K562 (cell line): ENCODE results near the gene AKAP7. TPM values are rescaled to one million over a fixed set of nuclear protein-coding genes. Genes with fewer than 3 reads are reported as not detected.

Experiments used
- ATAC-seq: fragments of 200-7000 bp; cut with Tn5 transposase; 3 replicates; pipeline ENCODE4 v1.9.1; 2020; ENCODE audit warnings: moderate library complexity
- BruUV-seq: library from RNA; stranded (reverse); fragments of 400-500 nt; replicated peaks from 2 replicates; lab custom pipeline; 2021; lab: Mats Ljungman, UMichigan
- CTCF ChIA-PET: fragments of 300-600 bp; formaldehyde crosslinking; extraction: SDS; loops from one replicate; lab custom pipeline; 2021; ENCODE audit warnings: low intra/inter-chr PET ratio; lab: Yijun Ruan, JAX
- POLR2A ChIA-PET: fragments of 300-600, 350-650 bp; sonication (Branson Sonifier 250); formaldehyde crosslinking; extraction: SDS; loops from one replicate; lab custom pipeline; 2021; ENCODE audit warnings: antibody characterized with exemption, inconsistent platforms; lab: Yijun Ruan, JAX
- DNase-seq, 4 experiments: peaks; one replicate each; pipeline versions ENCODE4 v3.0.0 to v3.0.0-alpha.2; 2011 to 2018; ENCODE audit warnings: low spot score in 3 of 4, mixed read lengths in 3 of 4; ENCODE audit errors: extremely low read depth in 1 of 4
- FAIRE-seq: peaks from 2 replicates; lab custom pipeline; 2011; peaks lifted over from hg19 to GRCh38; lab: Jason Lieb, UNC
- H2AFZ ChIP-seq: 2 replicates; pipeline ENCODE4 v1.6.0; 2011; ENCODE audit warnings: low read depth, low read length, control low read depth, inconsistent platforms
- H3K27ac ChIP-seq: fragments of 200-600 bp; 3 replicates; pipeline ENCODE4 v1.8.0; 2011; ENCODE audit warnings: low read depth, mild to moderate bottlenecking, control low read depth, inconsistent platforms, low read length, moderate library complexity, mixed read lengths; ENCODE audit errors: extremely low read depth
- H3K27me3 ChIP-seq, 2 experiments: fragments of 300-600 bp in 1 of 2; 2 replicates in 1 of 2; 3 replicates in 1 of 2; pipeline versions ENCODE4 v1.6.0 to v1.8.0; 2011; ENCODE audit warnings: inconsistent platforms in 2 of 2, low read length in 2 of 2, mild to moderate bottlenecking in 1 of 2, mixed read lengths in 1 of 2, moderate library complexity in 1 of 2; ENCODE audit not compliant: control insufficient read depth in 2 of 2, insufficient read depth in 2 of 2
- H3K36me3 ChIP-seq: fragments of 300-600 bp; 3 replicates; pipeline ENCODE4 v1.8.0; 2011; ENCODE audit warnings: mild to moderate bottlenecking, low read length, inconsistent platforms; ENCODE audit not compliant: control insufficient read depth, insufficient read depth
- H3K4me1 ChIP-seq, 2 experiments: fragments of 200-600 bp in 1 of 2; replicated peaks in 1 of 2; 2 replicates in 1 of 2; 3 replicates in 1 of 2; pipeline versions ENCODE4 v1.5.1 to v1.8.0; 2011; ENCODE audit warnings: inconsistent platforms in 2 of 2, low read length in 2 of 2, mild to moderate bottlenecking in 1 of 2, mixed read lengths in 1 of 2, moderate library complexity in 1 of 2; ENCODE audit not compliant: control insufficient read depth in 2 of 2, insufficient read depth in 2 of 2
- H3K4me2 ChIP-seq: 2 replicates; pipeline ENCODE4 v1.6.1; 2011; ENCODE audit warnings: low read length, control low read depth, inconsistent platforms, mixed read lengths; ENCODE audit not compliant: insufficient read depth
- H3K4me3 ChIP-seq: fragments of 200-600 bp; sonication (generic), shearing (Covaris generic); 2 replicates; pipeline ENCODE4 v1.5.1; 2016; ENCODE audit warnings: control low read depth, inconsistent platforms
- H3K79me2 ChIP-seq: fragments of 200-600 bp; 3 replicates; pipeline ENCODE4 v1.8.0; 2011; ENCODE audit warnings: low read length, inconsistent platforms; ENCODE audit not compliant: control insufficient read depth, insufficient read depth
- H3K9ac ChIP-seq, 2 experiments: 2 replicates each; pipeline versions ENCODE4 v1.6.0 to v1.6.1; 2011; ENCODE audit warnings: low read depth in 2 of 2, low read length in 2 of 2, control low read depth in 1 of 2, inconsistent platforms in 1 of 2, mild to moderate bottlenecking in 1 of 2, mixed read lengths in 1 of 2; ENCODE audit not compliant: insufficient read depth in 1 of 2
- H3K9me1 ChIP-seq: one replicate; pipeline ENCODE4 v1.6.0; 2011; ENCODE audit warnings: inconsistent platforms, mild to moderate bottlenecking, low read length, moderate library complexity; ENCODE audit not compliant: control insufficient read depth, insufficient read depth
- H3K9me3 ChIP-seq: replicated peaks from 2 replicates; pipeline ENCODE4 v1.5.1; 2011; ENCODE audit warnings: low read depth, low read length, inconsistent platforms; ENCODE audit not compliant: control insufficient read depth, insufficient read depth
- H4K20me1 ChIP-seq: replicated peaks from 2 replicates; pipeline ENCODE4 v1.6.1; 2011; ENCODE audit warnings: low read length, inconsistent platforms, mixed read lengths; ENCODE audit not compliant: control insufficient read depth, insufficient read depth
- CGGBP1 ChIP-seq: fragments of 250-450 bp; sonication (Bioruptor Pico); IDR thresholded peaks from 2 replicates; pipeline ENCODE4 v1.9.0; 2021; ENCODE audit warnings: mild to moderate bottlenecking
- GTF3C2 ChIP-seq: IDR thresholded peaks from 3 replicates; pipeline ENCODE4 v1.6.1; 2011; ENCODE audit warnings: borderline replicate concordance, mild to moderate bottlenecking, moderate library complexity; ENCODE audit not compliant: insufficient read length; ENCODE audit errors: extremely low read depth
- MITF ChIP-seq: IDR thresholded peaks from 2 replicates; pipeline ENCODE4 v1.6.1; 2014; ENCODE audit warnings: antibody characterized with exemption
- MTA1 ChIP-seq: fragments of 450-650 bp; IDR thresholded peaks from 2 replicates; pipeline ENCODE4 v1.6.1; 2017; ENCODE audit warnings: borderline replicate concordance
- NEUROD1 ChIP-seq: fragments of 150-350 bp; IDR thresholded peaks from 2 replicates; pipeline ENCODE4 v1.6.1; 2014; ENCODE audit warnings: borderline replicate concordance, low read length, low read depth; ENCODE audit not compliant: partially characterized antibody
- PHF8 ChIP-seq: fragments of 200-600 bp; sonication (generic); IDR thresholded peaks from 2 replicates; pipeline ENCODE4 v1.6.1; 2012; ENCODE audit warnings: mixed run types, mild to moderate bottlenecking, inconsistent platforms, low read length, moderate library complexity, borderline replicate concordance
- SIN3B ChIP-seq: fragments of 450-650 bp; IDR thresholded peaks from 2 replicates; pipeline ENCODE4 v1.6.1; 2017; ENCODE audit warnings: low read depth, mild to moderate bottlenecking, moderate library complexity
- SNRNP70 ChIP-seq: fragments of 200-400 bp; formaldehyde crosslinking; optimal IDR thresholded peaks from 2 replicates; pipeline ENCODE3; 2017; ENCODE audit warnings: low read depth, low read length
- STAG1 ChIP-seq: sonication (generic); formaldehyde crosslinking; IDR thresholded peaks from 2 replicates; pipeline ENCODE4 v1.5.0; 2020; ENCODE audit warnings: missing genetic modification reagents, borderline replicate concordance
- ZBTB1 ChIP-seq: sonication (generic); formaldehyde crosslinking; IDR thresholded peaks from 2 replicates; pipeline ENCODE4 v1.8.1; 2023; ENCODE audit warnings: missing genetic modification reagents, low read depth, mild to moderate bottlenecking, borderline replicate concordance
- ZNF12 ChIP-seq: sonication (generic); formaldehyde crosslinking; IDR thresholded peaks from 2 replicates; pipeline ENCODE4 v1.4.0; 2020; ENCODE audit warnings: mild to moderate bottlenecking, missing genetic modification reagents
- ZNF133 ChIP-seq: fragments of 250-450 bp; sonication (Bioruptor Pico); IDR thresholded peaks from 2 replicates; pipeline ENCODE4 v1.4.0; 2020; ENCODE audit warnings: mild to moderate bottlenecking
- WGBS: fragments of 100-300 bp; shearing (Covaris generic); methylation state at CpG from one replicate; pipeline ENCODE4 v1.1.6; 2016; ENCODE audit warnings: low coverage, mixed read lengths; ENCODE audit not compliant: insufficient coverage; ENCODE audit errors: missing lambda C conversion rate; 5-methylcytosine and 5-hydroxymethylcytosine counted together
- in situ Hi-C: fragments of 300-500 bp; cut with MboI; formaldehyde crosslinking; loops from 4 replicates; pipeline ENCODE4 v1.15.0; 2018; ENCODE audit warnings: inconsistent platforms, mixed read lengths
- intact Hi-C: fragments of 100-400 bp; cut with micrococcal nuclease; formaldehyde crosslinking; loops from 2 replicates; pipeline ENCODE4 v1.14.2; 2022
- polyA plus RNA-seq, 8 experiments: library from polyadenylated mRNA; depleted of rRNA in 4 of 8; stranded (reverse) in 5 of 8; unstranded in 3 of 8; fragments of >200 nt; fragmentation: Nextera tagmentation in 2 of 8; fragmentation: Illumina TruSeq in 1 of 8; extraction: Ambion mirVana in 2 of 8; extraction: Trizol in 1 of 8; gene quantifications; 2 replicates each; pipeline versions ENCODE4 v1.2.1 to v1.2.3, GENCODE V29; 2011 to 2014; ENCODE audit warnings: inconsistent platforms in 1 of 8, missing spikeins in 1 of 8
- total RNA-seq, 7 experiments: library from RNA; depleted of rRNA in 6 of 7; stranded (reverse); fragments of >200 nt in 6 of 7; fragmentation: Illumina TruSeq in 2 of 7; extraction: Trizol in 2 of 7; gene quantifications; 2 replicates each; pipeline versions ENCODE4 v1.2.1 to v1.2.3, GENCODE V29; 2011 to 2021; ENCODE audit warnings: low replicate concordance in 1 of 7

AKAP7 gene
- total and polyA plus RNA-seq, 9 of the 15 experiments (the other 6 are each of a cell fraction or from before 2014, with no cell fraction given): 0.82 to 2.6 (median 1.6) TPM

- FAIRE-seq: no peak
- H3K79me2 ChIP-seq: no peaks in the 10 kb centered on the region
- H3K36me3 ChIP-seq: no peaks in the 10 kb centered on the region
- POLR2A ChIA-PET: no interaction called here
- no peaks in the 10 kb centered on the region for H4K20me1 ChIP-seq
- CTCF ChIA-PET: no interaction called here
- no peaks in the 10 kb centered on the region; a peak in 1 of 5 replicates for H3K27me3 ChIP-seq
- no peaks in the 10 kb centered on the region for H3K9me1 ChIP-seq
- H3K4me3 ChIP-seq: no peak overlapping the region
- no peak for ATAC-seq
- in situ Hi-C loops: no loop called here
- no peak overlapping the region for H2AFZ ChIP-seq
- no peaks in the 10 kb centered on the region for H3K9me3 ChIP-seq
- intact Hi-C loops: no loop called here
- no peak overlapping the region for H3K27ac ChIP-seq
- H3K4me1 ChIP-seq: no peaks in the 10 kb centered on the region
- H3K9ac ChIP-seq: no peak overlapping the region
- TF ChIP-seq ZNF133 (CRISPR knock-in tag): no peak
- TF ChIP-seq, all 486 proteins: peak for 0
- no peak for DNase-seq
- no peak overlapping the region for H3K4me2 ChIP-seq
- 9% methylated on average over 4 of the region's 4 CpGs for WGBS
- no TSS peak for BruUV-seq
These were observed 81.0 kb downstream of the AKAP7 start for GRCh38 chr6:131216246-131216645.

- ATAC-seq (no peak), DNase-seq (no peak), FAIRE-seq (no peak)
- H4K20me1 ChIP-seq: no peaks in the 10 kb centered on the region
- BruUV-seq: no TSS peak
- WGBS: 0% methylated on average over 2 of the region's 2 CpGs
- no peaks in the 10 kb centered on the region for H3K4me1 ChIP-seq
- intact Hi-C loops: no loop called here
- in situ Hi-C loops: no loop called here
- ChIA-PET POLR2A (no interaction called here), CTCF (no interaction called here)
- H3K4me3 ChIP-seq: no peak overlapping the region
- H3K36me3 ChIP-seq: no peaks in the 10 kb centered on the region
- H3K27ac ChIP-seq: no peak overlapping the region
- H3K9ac ChIP-seq: no peak overlapping the region
- H3K27me3 ChIP-seq: no peaks in the 10 kb centered on the region
- no peaks in the 10 kb centered on the region for H3K9me3 ChIP-seq
- H2AFZ ChIP-seq: no peak overlapping the region
- H3K79me2 ChIP-seq: no peaks in the 10 kb centered on the region
- H3K4me2 ChIP-seq: no peak overlapping the region
- H3K9me1 ChIP-seq: no peaks in the 10 kb centered on the region
- TF ChIP-seq CGGBP1 (CRISPR knock-in tag): no peak
- TF ChIP-seq ZNF12: no peak
- TF ChIP-seq SNRNP70: no peak
- no peak for TF ChIP-seq STAG1 (CRISPR knock-in tag)
- TF ChIP-seq GTF3C2: no peak
- TF ChIP-seq ZBTB1 (CRISPR knock-in tag): no peak
- no peak for TF ChIP-seq PHF8
- no peak for TF ChIP-seq MTA1
- no peak for TF ChIP-seq MITF
- no peak for TF ChIP-seq SIN3B
- no peak for TF ChIP-seq NEUROD1
These were observed 87.5 kb downstream of the AKAP7 start for GRCh38 chr6:131222773-131223172.
